Measurements from ENCODE around the gene EFNB1.
"Not testable (repeated sequence)": the region's sequence is repeated elsewhere in the genome, so short reads cannot be mapped to it uniquely, and the experiment has no call there.

EFNB1 gene

DNA sequence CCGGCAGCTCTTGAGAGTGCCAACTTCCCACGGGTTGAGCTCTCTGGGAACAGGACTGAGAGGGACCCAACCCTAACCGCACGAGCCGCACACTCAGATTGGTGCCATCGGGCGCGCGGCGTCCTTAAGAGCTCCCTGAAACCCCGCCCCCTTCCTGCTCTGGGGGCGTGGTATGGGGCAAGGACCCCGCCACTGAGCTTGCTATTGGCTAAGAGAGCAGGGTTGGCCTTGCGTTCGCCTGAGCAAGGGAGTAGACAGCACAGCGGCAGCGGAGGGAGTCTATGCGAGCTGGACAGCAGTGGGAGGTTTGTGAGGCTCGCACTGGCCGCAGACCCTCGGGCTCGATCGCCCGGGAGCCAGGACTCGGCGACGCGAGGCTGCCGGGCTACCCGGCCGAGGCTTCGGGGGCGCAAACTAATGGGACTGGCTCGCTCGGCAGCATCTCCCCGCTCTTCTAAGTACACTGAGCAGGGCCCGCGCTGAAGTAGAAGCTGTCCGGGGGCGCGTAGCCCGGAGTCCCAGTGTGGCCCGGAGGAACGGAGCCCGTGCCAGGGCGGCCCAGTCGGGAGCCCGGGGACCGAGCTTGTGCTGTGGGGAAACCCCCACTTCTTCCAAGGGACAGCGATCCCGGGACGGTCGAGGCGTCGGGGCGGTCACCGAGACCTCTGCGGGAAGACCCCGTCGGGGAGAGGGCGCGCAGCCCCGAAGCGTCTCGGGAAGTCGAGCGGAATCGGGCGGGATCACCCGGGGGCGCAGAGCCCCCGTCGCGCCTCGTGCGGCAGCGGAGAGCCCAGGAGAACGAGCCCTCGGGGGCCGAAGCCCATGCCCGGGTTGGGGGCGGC is at the start of gene EFNB1:
EFNB1 (plus strand) TSS at position 282 of the 842 bp plus-strand sequence. CDS start 756 bp downstream, outside the sequence.
- peak; percentile 87 for DNase-seq (ENCODE audit: low spot score)

DNA sequence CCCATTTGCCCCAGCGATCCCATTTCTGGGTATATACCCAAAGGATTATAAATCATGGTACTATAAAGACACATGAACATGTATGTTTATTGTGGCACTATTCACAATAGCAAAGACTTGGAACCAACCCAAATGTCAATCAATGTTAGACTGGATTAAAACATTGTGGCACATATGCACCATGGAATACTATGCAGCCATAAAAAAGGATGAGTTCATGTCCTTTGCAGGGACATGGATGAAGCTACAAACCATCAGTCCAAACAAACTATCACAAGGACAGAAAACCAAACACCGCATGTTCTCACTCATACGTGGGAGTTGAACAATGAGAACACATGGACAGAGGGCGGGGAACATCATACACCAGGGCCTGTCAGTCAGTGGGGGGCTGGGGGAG is 47.5 kb upstream of the EFNB1 start:
- not testable (repeated sequence) for DNase-seq (ENCODE audit: low spot score)

DNA sequence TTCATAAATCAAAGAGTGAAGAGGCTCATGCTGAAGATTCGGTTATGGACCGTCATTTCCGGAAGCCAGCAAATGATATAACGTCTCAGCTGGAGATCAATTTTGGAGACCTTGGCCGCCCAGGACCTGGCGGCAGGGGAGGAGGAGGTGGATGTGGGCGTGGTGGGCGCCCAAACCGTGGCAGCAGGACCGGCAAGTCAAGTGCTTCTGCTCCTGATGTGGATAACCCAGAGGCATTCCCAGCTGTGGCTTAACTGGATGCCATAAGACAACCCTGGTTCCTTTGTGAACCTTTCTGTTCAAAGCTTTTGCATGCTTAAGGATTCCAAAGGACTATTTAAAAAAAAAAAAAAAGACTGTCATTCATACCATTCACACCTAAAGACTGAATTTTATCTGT is 44.0 kb upstream of the EFNB1 start:
- DNase-seq (ENCODE audit: low spot score), result no peak

DNA sequence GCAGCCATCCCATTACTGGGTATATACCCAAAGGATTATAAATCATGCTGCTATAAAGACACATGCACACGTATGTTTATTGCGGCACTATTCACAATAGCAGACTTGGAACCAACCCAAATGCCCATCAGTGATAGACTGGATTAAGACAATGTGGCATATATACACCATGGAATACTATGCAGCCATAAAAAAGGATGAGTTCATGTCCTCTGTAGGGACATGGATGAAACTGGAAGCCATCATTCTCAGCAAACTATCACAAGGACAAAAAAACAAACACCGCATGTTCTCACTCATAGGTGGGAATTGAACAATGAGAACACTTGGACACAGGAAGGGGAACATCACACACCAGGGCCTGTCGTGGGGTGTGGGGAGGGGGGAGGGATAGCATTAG is 42.2 kb upstream of the EFNB1 start:
- DNase-seq (ENCODE audit: low spot score), result not testable (repeated sequence)

DNA sequence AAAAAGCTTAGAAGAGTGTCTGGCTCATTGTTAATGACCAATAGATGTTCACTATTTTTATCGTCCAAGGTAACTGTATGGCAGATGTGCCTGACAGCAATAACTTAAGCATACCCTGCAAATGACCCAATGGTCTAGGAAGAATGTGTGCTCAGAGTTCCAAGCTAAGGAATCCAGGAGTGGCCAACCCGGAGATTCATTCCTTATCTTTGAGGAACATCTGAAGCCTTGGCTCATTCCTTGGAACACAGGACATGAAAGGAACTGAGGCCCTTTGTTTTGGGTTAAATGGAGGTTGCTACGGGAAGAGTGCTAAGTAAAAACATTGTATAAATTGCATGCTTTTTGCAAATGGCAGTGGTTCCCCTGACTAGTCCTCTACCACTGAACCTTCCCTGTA is 38.9 kb upstream of the EFNB1 start:
- DNase-seq (ENCODE audit: low spot score), result no peak

DNA sequence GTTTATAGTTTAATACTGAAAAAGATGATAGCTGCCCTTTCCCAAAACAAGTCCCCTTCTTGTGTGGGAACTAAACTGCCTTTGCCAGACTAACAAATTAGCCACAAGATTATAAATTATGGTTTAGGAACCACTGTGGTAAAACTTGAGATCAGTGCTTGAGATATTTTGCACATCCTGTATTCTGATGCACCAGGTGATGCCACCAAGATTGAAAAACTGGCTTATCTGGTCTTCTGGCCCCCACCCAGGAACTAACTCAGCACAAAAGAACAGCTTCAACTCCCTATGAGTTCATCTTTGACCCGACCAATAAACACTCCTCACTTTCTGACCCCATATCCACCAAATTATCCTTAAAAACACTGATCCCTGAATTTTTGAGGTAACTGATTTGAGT is 36.7 kb upstream of the EFNB1 start:
- no peak for DNase-seq (ENCODE audit: low spot score)

DNA sequence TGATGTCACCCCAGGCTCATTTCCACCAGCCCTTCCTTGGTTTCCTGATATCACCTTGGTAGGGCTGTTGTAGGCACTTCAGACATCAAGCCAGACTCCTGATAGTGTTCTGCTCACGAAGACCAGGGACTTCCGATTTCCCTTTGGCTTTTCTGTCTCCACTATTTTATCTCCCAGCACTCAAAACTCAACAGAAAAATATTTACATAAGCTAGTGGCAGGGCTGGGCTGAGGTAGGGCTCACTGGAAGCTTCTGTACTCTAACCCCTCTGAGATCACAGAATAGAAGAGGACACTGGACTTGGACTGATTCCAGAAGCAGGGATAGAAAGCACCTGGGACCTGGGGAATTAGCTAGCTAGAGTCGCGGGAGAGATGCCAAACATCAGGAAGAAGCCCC is 34.4 kb upstream of the EFNB1 start:
- no peak for DNase-seq (ENCODE audit: low spot score)

DNA sequence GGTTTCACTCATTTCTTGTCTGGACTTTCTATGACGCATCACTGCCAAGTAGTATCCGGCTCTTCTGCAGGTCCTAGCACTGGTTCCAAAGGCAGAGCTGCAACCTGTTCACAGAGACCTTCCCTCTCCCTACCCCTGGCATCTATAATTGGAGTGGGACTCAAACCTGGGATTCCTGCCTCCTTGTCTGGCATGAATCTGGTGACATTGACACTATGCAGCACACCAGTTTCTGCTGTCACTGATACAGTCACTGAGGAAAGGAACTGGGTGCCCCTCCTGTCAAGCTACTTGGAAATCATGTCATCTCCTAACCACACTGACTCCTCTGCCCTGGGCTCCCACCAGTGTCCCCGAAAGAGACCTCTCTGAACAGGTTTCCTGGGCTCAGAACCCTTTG is 33.1 kb upstream of the EFNB1 start:
- no peak for DNase-seq (ENCODE audit: low spot score)

DNA sequence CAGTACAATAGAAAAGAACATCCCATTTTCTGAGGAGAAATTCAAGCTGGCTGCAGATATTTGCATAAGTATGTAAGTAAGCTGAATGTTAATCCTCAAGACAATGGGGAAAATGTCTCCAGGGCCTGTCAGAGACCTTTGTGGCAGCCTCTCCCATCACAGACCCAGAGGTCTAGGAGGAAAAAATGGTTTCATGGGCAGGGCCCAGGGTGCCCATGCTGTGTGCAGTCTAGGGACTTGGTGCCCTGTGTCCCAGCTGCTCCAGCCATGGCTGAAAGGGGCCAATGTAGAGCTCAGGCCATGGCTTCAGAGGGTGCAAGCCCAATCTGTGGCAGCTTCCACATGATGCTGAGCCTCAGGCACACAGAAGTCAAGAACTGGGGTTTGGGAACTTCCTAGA is 30.4 kb upstream of the EFNB1 start:
- not testable (repeated sequence) for DNase-seq (ENCODE audit: low spot score)

DNA sequence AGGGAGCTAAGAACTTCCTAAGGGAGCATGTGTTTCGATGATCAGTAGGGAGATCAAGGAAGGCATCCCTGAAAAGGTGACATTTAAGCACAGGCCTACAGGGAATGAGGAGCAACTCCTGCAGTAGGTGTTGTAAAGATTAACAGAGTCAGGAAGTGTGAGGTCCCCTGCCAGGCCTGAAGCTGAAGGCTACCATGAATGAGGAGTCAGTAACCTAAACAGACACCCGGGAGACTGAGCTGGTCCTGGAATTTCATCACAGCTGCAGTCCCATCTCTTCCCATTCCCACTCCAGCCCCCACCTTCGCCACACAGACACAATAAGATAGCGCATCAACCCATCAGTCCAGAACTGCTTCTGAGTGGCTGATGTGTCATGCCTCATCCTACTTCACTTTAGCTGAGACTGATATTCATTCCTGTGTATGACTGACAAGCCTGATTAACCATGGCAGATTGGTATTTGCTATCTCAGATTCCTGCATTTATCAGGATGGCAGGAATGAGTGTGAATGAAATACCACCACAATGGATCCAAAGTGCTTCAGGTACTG is 27.0 kb upstream of the EFNB1 start:
- no peak for DNase-seq (ENCODE audit: low spot score)

DNA sequence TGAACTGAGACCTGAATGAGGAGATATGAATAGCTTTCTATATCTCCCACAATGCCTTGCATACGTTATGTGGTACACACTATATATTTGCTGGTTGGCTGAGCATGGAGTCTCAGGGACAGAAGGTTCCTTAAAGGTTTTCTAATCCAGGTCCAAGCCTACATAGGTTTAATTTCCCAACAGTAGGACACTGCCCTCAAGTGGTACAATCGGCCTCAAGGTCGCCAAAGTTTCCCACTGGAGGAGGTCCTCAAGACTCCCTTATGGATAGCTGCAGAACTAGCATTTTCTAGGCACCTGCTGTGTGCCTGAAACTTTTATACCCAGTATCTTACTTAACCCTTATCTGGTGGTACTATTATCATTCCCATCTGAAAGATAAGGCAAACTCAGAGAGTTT is 21.0 kb upstream of the EFNB1 start:
- DNase-seq (ENCODE audit: low spot score), result no peak

DNA sequence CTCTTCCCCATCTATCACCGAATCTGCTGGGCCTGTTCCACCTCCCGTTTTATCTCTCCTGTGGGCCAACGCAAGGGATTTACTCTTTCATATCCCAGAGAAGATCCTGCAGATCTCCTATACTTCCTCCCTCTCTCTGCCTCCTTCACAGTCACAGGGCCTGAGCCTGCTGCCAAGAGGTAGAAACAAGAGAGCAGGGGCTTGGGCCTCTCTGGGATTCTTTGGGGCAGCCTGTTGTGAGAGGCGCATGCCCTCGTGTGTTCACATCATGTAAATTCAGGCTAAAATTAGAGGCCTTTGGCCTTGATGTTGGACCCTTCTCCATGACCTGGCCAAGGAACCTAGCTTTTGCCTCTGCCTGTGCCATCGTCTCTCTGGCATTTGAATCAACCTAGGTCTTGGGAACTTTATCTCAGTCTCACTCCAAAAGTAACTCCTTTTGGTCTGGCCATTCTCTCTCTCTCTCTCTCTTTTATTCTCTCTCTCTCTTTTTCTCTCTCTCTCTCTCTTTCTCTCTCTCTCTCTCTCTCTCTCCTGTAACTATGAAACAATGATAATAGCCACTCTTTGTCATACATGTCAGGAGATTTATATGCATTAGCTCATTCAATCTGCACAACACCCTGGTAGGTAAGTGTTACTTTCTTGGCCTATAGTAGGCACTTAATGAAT is 20.0 kb upstream of the EFNB1 start:
- no peak for DNase-seq (ENCODE audit: low spot score)

DNA sequence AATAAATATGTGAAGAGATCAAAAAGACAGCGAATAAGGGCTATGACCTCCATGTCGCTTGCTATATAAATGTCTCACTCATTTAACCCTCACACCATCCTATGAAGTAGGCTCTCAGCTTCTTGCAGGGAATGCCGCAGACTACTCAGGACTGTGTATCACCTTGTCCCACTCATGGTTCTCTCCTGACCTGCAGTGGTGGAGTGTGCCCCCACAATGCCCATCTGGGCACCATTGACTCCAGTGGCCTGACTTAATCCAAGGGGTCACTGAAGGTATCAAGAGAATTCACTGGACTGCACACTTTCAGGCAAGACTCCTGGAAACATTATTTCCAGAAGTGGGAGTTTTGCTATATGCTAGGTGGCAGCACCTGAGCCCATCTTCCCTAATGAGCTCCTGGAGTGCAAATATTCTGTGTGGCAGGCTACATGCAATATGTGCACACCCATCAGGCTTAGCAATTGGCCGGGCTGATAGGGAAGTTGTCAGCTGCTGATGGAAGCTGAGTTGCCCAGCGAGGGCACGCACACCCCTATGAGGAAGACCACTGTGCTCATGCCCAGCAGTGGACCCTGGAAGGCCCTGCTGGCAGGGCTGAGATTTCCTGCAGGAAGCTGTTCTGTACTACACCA is 8.2 kb upstream of the EFNB1 start:
- DNase-seq (ENCODE audit: low spot score), result no peak

DNA sequence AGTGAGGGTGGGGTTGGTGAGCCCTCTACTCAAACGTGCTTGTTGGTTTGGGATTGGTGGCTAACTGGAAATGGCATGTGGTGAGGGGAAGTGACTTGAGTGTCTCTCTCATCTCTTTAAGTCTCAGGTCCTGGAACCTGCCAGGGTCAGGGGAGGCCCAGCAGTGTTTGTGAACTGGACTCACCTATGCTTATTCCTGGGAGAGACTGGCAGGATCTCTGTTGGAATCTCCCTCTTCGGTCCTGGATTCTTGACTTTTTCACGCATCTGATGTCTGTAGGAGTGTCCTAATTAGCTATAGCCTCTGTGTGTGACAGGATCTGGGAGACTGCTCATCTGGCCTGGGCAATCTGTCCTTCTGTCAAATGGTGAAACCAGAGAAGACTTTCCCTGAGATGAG is 7.2 kb upstream of the EFNB1 start:
- no peak for DNase-seq (ENCODE audit: low spot score)

DNA sequence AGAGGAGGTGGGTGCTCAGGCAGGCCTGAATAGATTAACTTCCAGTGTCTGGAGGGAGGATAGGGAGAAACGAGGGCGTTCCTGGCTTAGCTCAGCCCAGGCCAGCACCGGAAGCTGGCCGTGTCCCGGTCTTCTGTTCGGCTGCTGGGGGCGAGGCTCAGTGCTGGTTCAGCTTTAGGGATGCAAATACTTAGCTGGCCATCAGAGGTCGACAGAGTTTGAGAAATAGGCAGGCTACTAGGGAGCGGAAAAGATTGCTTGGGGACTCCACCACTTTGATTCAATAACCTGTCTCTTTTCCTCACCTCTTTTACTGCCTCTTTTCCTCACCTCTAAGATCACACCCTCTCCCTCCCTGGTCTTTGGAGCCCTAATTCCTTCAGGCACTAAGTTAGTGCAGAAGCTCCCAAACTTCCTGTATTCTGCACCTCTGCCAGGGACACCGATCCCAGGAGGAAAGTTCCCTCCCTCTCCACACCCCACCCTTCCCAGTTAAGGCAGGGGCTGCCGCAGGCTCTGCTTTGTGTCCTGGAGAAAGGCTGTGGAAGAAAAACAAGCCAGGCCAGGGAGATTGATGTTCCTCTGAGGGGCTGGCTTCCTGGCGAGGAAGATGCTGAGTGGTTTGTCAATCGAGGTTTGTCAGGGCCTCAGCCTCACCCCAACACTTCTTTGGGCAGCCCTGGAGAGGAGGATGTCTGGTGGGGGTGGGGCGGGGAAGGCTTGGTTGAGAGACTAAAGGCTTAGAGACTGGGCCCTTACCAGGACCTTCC is 6.0 kb upstream of the EFNB1 start:
- peak; percentile 38 for DNase-seq (ENCODE audit: low spot score)

DNA sequence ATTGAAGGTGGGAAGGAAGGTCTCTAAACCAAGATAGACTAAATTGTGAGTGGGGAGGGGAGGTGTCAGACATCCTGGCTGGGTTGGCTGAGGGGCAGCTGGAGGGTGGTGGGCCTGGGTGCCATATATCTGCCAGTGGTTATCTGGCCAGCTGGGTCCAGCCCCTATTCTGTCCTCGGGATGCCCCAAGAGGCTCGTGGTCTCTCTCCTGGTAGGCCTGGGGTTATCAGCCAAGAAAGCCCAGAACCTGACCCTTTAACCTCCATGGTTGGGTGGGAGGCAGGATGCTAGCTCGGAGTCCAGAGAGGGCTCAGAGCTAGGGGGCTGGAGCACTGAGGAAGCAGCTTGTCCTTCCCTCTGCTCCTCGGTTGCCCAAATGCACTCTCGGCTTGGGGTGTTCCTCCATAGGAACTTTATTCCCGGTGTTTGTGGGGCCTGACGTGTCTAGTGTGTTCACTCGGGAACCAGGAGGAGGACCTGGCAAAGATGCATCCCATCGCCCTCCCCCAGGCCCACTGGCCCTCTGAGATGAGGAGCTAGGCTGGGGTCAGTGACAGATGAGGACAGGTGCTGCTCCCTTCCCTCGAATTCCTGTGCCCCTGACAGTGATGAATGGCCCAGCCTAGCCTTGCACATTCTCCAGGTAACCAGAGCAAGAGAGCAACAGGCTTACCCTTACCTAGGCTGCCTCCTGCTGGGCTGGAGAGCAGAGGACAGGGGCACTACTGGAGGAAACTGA is 5.2 kb upstream of the EFNB1 start:
- no peak for DNase-seq (ENCODE audit: low spot score)

DNA sequence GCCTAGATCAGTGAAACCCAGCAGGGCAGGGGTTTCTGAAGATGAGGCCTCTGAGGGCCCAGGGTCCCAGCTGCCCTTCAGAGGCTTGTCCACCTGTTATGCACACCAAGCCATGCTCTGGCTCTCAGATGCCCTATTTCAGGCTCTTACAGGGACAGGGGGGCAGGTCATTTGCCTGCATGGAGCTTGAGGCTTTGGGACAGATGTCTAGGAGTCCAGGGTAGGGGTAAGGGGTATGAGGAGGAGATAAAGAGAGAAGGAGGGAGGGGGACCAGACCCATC is 4.7 kb upstream of the EFNB1 start:
- DNase-seq (ENCODE audit: low spot score), result no peak

DNA sequence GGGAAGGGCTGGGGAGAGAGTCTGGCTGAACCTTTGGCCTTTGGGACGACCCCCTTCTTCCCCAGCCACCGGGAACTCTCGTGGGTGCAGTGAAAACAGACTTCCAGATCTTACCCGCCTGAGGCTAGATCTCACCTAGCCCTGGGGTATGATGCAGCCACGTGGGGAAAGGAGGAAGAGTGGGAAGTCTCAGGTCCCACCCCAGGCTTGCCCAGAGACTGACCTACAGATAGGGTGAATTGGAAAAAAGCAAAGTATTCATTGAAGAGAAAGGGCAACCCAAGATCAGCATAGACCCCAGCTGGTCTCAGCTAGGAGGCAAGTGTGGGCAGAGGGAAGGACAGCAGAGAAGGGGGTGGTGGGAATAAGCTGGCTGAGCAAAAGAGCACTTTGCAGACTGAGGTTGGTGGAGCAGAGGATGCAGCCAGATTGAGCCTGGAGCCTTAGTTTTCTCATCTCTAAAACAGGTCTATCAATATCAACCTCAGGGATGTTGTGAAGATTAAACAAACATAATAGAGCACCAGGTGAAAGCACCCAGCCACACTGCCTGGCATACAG is 4.2 kb upstream of the EFNB1 start:
- DNase-seq (ENCODE audit: low spot score), result no peak

DNA sequence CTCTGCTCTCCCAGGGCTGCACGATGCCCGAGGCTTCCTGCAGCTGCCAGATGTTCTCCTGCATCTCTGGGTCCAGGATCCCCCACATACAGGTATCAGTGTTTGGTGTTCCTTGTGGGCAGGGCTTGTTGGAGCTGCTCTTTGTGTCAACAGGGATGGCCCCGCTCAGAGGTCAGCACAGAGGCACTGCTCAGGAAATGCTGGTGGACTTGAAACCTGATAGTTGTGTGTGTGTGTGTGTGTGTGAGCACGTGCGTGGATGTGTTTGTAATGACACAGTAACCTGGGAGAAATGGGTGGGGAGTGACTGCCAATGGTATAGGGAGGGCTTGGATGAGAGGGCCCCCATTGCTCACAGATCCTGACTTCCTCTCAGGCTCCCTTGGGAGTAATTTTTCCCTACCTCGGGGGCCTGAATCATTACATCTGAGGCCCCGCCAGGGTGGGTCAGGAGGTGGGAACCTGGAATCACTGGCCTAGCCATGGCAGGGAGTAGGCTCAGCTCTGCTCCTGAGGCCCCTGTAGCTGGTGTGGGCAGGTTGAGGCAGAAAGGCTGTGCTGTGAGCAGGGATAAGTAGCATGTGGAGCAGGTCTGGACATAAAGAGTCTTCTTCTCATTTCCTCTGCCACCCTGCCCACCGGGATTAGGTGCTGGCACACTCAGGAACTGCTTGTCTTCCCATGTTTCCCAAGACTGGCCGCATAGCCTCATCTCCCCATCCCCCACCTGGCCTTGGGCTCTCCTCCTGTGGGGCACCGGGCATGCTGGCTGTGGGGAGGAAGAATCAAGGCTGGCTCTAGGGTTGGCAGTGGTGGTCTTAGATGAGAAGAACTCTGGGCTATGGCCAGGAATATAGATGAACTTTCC is 2.5 kb upstream of the EFNB1 start:
- no peak for DNase-seq (ENCODE audit: low spot score)

DNA sequence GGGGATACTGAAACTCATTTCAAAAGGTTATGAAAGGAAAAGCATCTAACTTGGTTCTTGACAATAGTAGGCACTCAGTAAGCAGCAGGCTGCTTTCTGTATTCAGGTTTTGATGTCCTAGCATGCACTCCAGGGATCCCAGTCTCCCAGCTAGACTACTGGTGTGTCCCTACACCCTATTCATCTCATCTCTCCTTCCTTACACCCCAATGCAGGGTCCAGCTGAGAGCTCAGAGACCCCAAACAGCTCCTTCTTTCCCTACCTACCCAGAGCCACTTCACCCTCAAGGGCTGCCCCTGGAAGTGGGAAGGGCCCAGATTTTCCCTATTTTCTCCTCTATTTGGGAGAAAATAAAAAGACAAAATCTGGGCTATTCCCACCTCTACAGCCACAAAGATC is 1.6 kb upstream of the EFNB1 start:
- DNase-seq (ENCODE audit: low spot score), result no peak

All from LoVo (cell line).